Kidney tubule cell (primary cell): ENCODE data around the gene BUB1B.

Source experiments
- DNase-seq: peaks from one replicate; pipeline ENCODE4 v3.0.0-alpha.2; 2018; ENCODE audit warnings: low spot score

Gene BUB1B

GRCh38 chr15:40240619-40241221, 79.9 kb downstream of the BUB1B start:
- no peak for DNase-seq

GRCh38 chr15:40241269-40242212, 80.7 kb downstream of the BUB1B start:
- DNase-seq, result no peak

GRCh38 chr15:40242213-40242599, 81.3 kb downstream of the BUB1B start:
- no peak for DNase-seq

GRCh38 chr15:40242601-40243000, 81.7 kb downstream of the BUB1B start:
- no peak for DNase-seq

- DNase-seq, result no peak
These were observed 82.4 kb downstream of the BUB1B start for GRCh38 chr15:40243126-40243810.

GRCh38 chr15:40244961-40245523, 84.2 kb downstream of the BUB1B start:
- no peak for DNase-seq

GRCh38 chr15:40245666-40246450, 85.0 kb downstream of the BUB1B start:
- no peak for DNase-seq

GRCh38 chr15:40246496-40247280, 85.8 kb downstream of the BUB1B start:
- no peak for DNase-seq

- no peak for DNase-seq
These were observed 86.6 kb downstream of the BUB1B start for GRCh38 chr15:40247406-40247971.

GRCh38 chr15:40248006-40248783, 87.3 kb downstream of the BUB1B start:
- no peak for DNase-seq

GRCh38 chr15:40249477-40250303, 88.8 kb downstream of the BUB1B start:
- peak; percentile 62 for DNase-seq

- no peak for DNase-seq
These were observed 89.4 kb downstream of the BUB1B start for GRCh38 chr15:40250304-40250656.

GRCh38 chr15:40250771-40251483, 90.1 kb downstream of the BUB1B start:
- no peak for DNase-seq

- no peak for DNase-seq
These were observed 90.7 kb downstream of the BUB1B start for GRCh38 chr15:40251486-40252140.

- DNase-seq, result no peak
These were observed 91.2 kb downstream of the BUB1B start for GRCh38 chr15:40252141-40252437.

- peak; percentile 42 for DNase-seq
These were observed 91.7 kb downstream of the BUB1B start for GRCh38 chr15:40252438-40253166.

- no peak for DNase-seq
These were observed 92.4 kb downstream of the BUB1B start for GRCh38 chr15:40253167-40253790.
